GM19452 (cell line): ENCODE measurements around the gene CEP85L.
"Not testable (repeated sequence)": the region's sequence is repeated elsewhere in the genome, so short reads cannot be mapped to it uniquely, and the experiment has no call there.

Experiments used
- ATAC-seq: cut with Tn5 transposase; IDR thresholded peaks from one replicate; pipeline ENCODE4 v1.9.1; 2021; ENCODE audit not compliant: unreplicated experiment

Gene CEP85L

DNA sequence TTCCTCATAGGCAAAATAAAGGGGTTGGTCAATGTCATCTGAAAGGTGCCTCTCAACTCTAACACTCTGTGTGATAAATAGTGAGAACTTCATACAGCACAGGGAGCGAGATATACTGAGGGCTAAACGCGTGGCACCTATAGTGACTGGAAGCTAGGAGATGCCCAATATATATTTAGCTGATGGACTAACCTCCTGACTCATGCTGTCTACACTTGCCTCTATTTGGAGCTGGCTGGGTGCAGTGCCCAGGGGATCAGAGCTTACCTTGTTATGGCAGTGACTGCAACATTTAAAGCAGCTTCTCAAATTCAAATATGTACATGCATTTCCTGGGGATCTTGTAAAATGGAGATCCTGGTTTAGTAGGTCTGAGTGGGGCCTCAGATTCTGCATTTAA, 214.9 kb downstream of the CEP85L start:
- ATAC-seq, result no peak

DNA sequence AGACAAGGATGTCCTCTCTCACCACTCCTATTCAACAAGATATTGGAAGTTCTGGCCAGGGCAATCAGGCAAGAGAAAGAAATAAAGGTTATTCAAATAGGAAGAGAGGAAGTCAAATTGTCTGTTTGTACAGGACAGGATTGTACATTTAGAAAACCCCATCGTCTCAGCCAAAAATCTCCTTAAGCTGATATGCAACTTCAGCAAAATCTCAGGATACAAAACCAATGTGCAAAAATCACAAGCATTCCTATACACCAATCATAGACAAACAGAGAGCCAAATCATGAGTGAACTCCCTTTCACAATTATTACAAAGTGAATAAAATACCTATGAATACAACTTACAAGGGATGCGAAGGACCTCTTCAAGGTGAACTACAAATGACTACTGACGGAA, 217.2 kb downstream of the CEP85L start:
- ATAC-seq, result not testable (repeated sequence)

DNA sequence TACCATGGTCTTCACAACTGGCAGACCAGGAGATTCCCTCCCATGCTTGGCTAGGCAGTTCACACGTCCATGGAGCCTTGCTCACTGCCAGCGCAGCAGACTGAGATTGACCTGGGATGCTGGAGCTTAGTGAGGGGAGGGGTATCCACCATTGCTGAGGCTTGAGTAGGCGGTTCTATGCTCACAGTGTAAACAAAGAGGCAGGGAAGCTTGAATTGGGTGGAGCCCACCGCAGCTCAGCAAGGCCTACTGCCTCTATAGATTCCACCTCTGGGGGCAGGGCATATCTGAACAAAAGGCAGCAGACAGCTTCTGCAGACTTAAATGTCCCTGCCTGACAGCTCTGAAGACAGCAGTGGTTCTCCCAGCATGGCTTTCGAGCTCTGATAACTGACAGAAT, 230.1 kb downstream of the CEP85L start:
- not testable (repeated sequence) for ATAC-seq

DNA sequence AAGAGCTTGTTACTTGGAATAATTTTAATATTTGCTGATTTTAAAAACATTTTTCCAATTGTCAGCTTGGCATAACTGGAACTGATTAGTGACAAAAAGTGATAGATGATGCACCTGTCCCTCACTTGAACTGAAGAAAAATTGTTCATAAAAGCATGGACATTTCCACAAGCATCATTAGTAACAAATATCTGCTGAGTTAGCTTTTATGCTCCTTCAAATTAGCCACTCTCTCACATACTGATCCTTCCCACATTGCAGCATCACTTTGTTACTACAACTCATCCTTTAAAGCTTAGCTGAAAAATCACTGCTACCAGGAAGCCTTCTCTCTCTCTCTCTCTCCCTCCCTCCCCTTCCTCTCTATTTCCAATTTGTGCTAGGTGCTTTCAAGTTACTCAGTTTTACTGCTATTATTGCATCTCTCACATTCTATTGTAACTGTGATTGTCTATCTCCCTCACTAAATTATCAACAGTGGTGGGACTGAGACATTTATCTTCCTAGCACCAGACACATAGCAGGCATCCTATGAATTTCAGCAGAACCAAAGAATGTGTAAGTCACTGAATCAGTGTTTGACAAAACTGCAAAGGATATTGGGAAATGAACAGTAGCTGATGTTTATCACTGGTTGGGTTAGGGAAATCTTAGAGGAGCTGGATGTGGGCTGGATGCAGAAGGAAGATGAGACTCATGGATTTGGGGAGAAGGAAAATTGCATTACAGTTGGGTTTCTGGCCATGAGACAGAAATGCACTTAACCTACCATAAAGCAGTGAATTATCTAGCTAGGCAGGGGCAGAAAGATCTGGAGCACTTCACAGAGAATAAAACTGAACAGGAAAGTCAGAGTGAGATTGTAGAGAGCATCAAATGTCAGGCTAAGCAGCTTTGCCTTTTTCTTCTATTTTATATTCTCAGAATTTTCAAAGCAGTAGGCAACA, 231.7 kb downstream of the CEP85L start:
- no peak for ATAC-seq
